HepG2 (cell line): ENCODE measurements around the gene TTC31. TPM values are rescaled to one million over a fixed set of nuclear protein-coding genes. Genes with fewer than 3 reads are reported as not detected.
A peak's percentile ranks its signal among the peaks of the same experiment; 100 is the strongest.

Experiments
- ATF3 ChIP-seq: sonication (generic); formaldehyde crosslinking; IDR thresholded peaks from 2 replicates; pipeline ENCODE4 v1.4.0; 2020; ENCODE audit warnings: missing genetic modification reagents
- BCLAF1 ChIP-seq: fragments of 450-650 bp; IDR thresholded peaks from 2 replicates; pipeline ENCODE4 v1.6.1; 2017; ENCODE audit warnings: mild to moderate bottlenecking
- CCDC6 ChIP-seq: sonication (generic); formaldehyde crosslinking; IDR thresholded peaks from 2 replicates; pipeline ENCODE4 v1.8.1; 2022; ENCODE audit warnings: mild to moderate bottlenecking, missing genetic modification reagents, moderate library complexity
- ELF1 ChIP-seq: sonication (generic); formaldehyde crosslinking; IDR thresholded peaks from 2 replicates; pipeline ENCODE4 v1.4.0; 2020; ENCODE audit warnings: missing genetic modification reagents
- FLYWCH1 ChIP-seq: sonication (generic); formaldehyde crosslinking; IDR thresholded peaks from 2 replicates; pipeline ENCODE4 v1.8.1; 2023; ENCODE audit warnings: mild to moderate bottlenecking, missing genetic modification reagents
- HNRNPUL1 ChIP-seq: fragments of 200-400 bp; formaldehyde crosslinking; IDR thresholded peaks from 2 replicates; pipeline ENCODE4 v1.6.1; 2017; ENCODE audit warnings: low read depth, mild to moderate bottlenecking, low read length, moderate library complexity
- JUNB ChIP-seq: sonication (generic); formaldehyde crosslinking; IDR thresholded peaks from 2 replicates; pipeline ENCODE4 v1.8.0; 2022; ENCODE audit warnings: missing genetic modification reagents, mild to moderate bottlenecking, borderline replicate concordance
- LCORL ChIP-seq, 2 experiments: fragments of 450-650 bp in 1 of 2; sonication (generic) in 1 of 2; formaldehyde crosslinking in 1 of 2; IDR thresholded peaks; 2 replicates each; pipeline versions ENCODE4 v1.5.0 to v1.6.1; 2017 to 2020; ENCODE audit warnings: antibody characterized with exemption in 1 of 2, missing genetic modification reagents in 1 of 2
- MAF1 ChIP-seq: sonication (generic); formaldehyde crosslinking; IDR thresholded peaks from 2 replicates; pipeline ENCODE4 v1.5.0; 2020; ENCODE audit warnings: missing genetic modification reagents, borderline replicate concordance
- MED13 ChIP-seq: sonication (generic); formaldehyde crosslinking; IDR thresholded peaks from 2 replicates; pipeline ENCODE4 v1.5.0; 2020; ENCODE audit warnings: missing genetic modification reagents
- MIER2 ChIP-seq: IDR thresholded peaks from 2 replicates; pipeline ENCODE4 v1.6.1; 2016; ENCODE audit warnings: missing biosample characterization, missing genetic modification reagents
- NBN ChIP-seq: fragments of 450-650 bp; conservative IDR thresholded peaks from 2 replicates; pipeline ENCODE4 v1.6.1; 2017
- PAWR ChIP-seq: sonication (generic); formaldehyde crosslinking; IDR thresholded peaks from 2 replicates; pipeline ENCODE4 v1.4.0; 2020; ENCODE audit warnings: missing genetic modification reagents, mild to moderate bottlenecking, borderline replicate concordance
- PHF21A ChIP-seq: sonication (generic); formaldehyde crosslinking; IDR thresholded peaks from 2 replicates; pipeline ENCODE4 v1.5.0; 2020; ENCODE audit warnings: mild to moderate bottlenecking, missing genetic modification reagents
- REXO4 ChIP-seq: sonication (generic); formaldehyde crosslinking; IDR thresholded peaks from 2 replicates; pipeline ENCODE4 v1.8.0; 2022; ENCODE audit warnings: missing genetic modification reagents, mild to moderate bottlenecking, borderline replicate concordance
- SRF ChIP-seq: IDR thresholded peaks from 2 replicates; pipeline ENCODE4 v1.6.1; 2011; ENCODE audit warnings: mild to moderate bottlenecking, low read depth, low read length, moderate library complexity
- THYN1 ChIP-seq: sonication (generic); formaldehyde crosslinking; IDR thresholded peaks from 2 replicates; pipeline ENCODE4 v1.8.1; 2023; ENCODE audit warnings: low read depth, mild to moderate bottlenecking, moderate library complexity, missing genetic modification reagents, borderline replicate concordance
- ZIK1 ChIP-seq: sonication (generic); formaldehyde crosslinking; IDR thresholded peaks from 2 replicates; pipeline ENCODE4 v1.5.0; 2020; ENCODE audit warnings: mild to moderate bottlenecking, low read depth, missing genetic modification reagents, borderline replicate concordance
- ZKSCAN8 ChIP-seq: IDR thresholded peaks from 2 replicates; pipeline ENCODE4 v1.6.1; 2016; ENCODE audit warnings: borderline replicate concordance, missing genetic modification reagents, missing compliant biosample characterization
- ZNF12 ChIP-seq: sonication (generic); formaldehyde crosslinking; IDR thresholded peaks from 2 replicates; pipeline ENCODE4 v1.5.0; 2020; ENCODE audit warnings: missing genetic modification reagents
- ZNF160 ChIP-seq: sonication (generic); formaldehyde crosslinking; IDR thresholded peaks from 2 replicates; pipeline ENCODE4 v1.8.0; 2022; ENCODE audit warnings: mild to moderate bottlenecking, inconsistent platforms, missing genetic modification reagents
- ZNF3 ChIP-seq: IDR thresholded peaks from 2 replicates; pipeline ENCODE4 v1.7.0; 2017; ENCODE audit warnings: inconsistent platforms
- ZNF335 ChIP-seq: sonication (generic); formaldehyde crosslinking; IDR thresholded peaks from 2 replicates; pipeline ENCODE4 v1.4.0; 2020; ENCODE audit warnings: missing genetic modification reagents
- polyA plus RNA-seq, 8 experiments: library from polyadenylated mRNA; depleted of rRNA in 3 of 8; stranded (reverse) in 7 of 8; unstranded in 1 of 8; fragments of >200 nt; fragmentation: Illumina TruSeq in 4 of 8; extraction: Trizol in 4 of 8; gene quantifications; 2 replicates each; pipeline versions ENCODE4 v1.2.1 to v1.2.3, GENCODE V29; 2011 to 2016; ENCODE audit warnings: low read depth in 4 of 8, missing spikeins in 1 of 8, mixed read lengths in 1 of 8; ENCODE audit not compliant: insufficient read depth in 1 of 8
- total RNA-seq, 5 experiments: library from RNA; depleted of rRNA; stranded (reverse); fragments of >200 nt; fragmentation: Illumina TruSeq; extraction: Trizol; gene quantifications; 2 replicates each; pipeline ENCODE4 v1.2.3, GENCODE V29; 2016; ENCODE audit warnings: low read depth in 1 of 5
- TF ChIP-seq, protein P1 (sequence below): conservative IDR thresholded peaks from 2 replicates; pipeline ENCODE4 v1.6.1; 2018; ENCODE audit warnings: missing genetic modification reagents
- TF ChIP-seq, protein P2 (sequence below): IDR thresholded peaks from 2 replicates; pipeline ENCODE4 v1.6.1; 2012; ENCODE audit warnings: low read depth, low read length, improper control_type of control experiment

The TTC31 gene
- total and polyA plus RNA-seq, 2 of the 13 experiments (the other 11 are each of a cell fraction or from before 2014, with no cell fraction given) = 28.3 to 39.5 TPM

- TF ChIP-seq BCLAF1 (no peak), JUNB (no peak), ZKSCAN8 (CRISPR knock-in tag) (no peak), MIER2 (CRISPR knock-in tag) (no peak), REXO4 (CRISPR knock-in tag) (peak; percentile 70; the same call in 1 of the 2 replicates), THYN1 (CRISPR knock-in tag) (no peak), MED13 (CRISPR knock-in tag) (0 out of 2 replicates have a peak, but pooled peaks have one; percentile 21), ZIK1 (CRISPR knock-in tag) (no peak; the same call in 1 of the 2 replicates), ZNF12 (no peak), FLYWCH1 (CRISPR knock-in tag) (no peak; the same call in 1 of the 2 replicates), MAF1 (CRISPR knock-in tag) (peak; percentile 22; the same call in 1 of the 2 replicates), ELF1 (no peak), PHF21A (CRISPR knock-in tag) (no peak), LCORL (IDR thresholded peaks at IDR 0.05) (no peak), LCORL (CRISPR knock-in tag; IDR thresholded peaks at IDR 0.05) (no peak), ATF3 (CRISPR knock-in tag) (0 out of 2 replicates have a peak, but pooled peaks have one; percentile 10), ZNF335 (no peak), SRF (no peak), NBN (no peak), ZNF160 (CRISPR knock-in tag) (no peak), PAWR (CRISPR knock-in tag) (no peak), HNRNPUL1 (no peak), CCDC6 (CRISPR knock-in tag) (no peak), ZNF3 (CRISPR knock-in tag) (0 out of 2 replicates have a peak, but pooled peaks have one; percentile 5)
- TF ChIP-seq, protein P1, sequence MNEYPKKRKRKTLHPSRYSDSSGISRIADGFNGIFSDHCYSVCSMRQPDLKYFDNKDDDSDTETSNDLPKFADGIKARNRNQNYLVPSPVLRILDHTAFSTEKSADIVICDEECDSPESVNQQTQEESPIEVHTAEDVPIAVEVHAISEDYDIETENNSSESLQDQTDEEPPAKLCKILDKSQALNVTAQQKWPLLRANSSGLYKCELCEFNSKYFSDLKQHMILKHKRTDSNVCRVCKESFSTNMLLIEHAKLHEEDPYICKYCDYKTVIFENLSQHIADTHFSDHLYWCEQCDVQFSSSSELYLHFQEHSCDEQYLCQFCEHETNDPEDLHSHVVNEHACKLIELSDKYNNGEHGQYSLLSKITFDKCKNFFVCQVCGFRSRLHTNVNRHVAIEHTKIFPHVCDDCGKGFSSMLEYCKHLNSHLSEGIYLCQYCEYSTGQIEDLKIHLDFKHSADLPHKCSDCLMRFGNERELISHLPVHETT (CRISPR knock-in tag) = no peak
- TF ChIP-seq, protein P2, sequence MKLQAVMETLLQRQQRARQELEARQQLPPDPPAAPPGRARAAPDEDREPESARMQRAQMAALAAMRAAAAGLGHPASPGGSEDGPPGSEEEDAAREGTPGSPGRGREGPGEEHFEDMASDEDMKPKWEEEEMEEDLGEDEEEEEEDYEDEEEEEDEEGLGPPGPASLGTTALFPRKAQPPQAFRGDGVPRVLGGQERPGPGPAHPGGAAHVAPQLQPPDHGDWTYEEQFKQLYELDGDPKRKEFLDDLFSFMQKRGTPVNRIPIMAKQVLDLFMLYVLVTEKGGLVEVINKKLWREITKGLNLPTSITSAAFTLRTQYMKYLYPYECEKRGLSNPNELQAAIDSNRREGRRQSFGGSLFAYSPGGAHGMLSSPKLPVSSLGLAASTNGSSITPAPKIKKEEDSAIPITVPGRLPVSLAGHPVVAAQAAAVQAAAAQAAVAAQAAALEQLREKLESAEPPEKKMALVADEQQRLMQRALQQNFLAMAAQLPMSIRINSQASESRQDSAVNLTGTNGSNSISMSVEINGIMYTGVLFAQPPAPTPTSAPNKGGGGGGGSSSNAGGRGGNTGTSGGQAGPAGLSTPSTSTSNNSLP = no peak
Measured at GRCh38 chr2:74481961-74482800, 700 bp upstream of the TTC31 start (continued).
